H1 (cell line): ENCODE data around the gene PPP1R14C. TPM values are rescaled to one million over a fixed set of nuclear protein-coding genes. Genes with fewer than 3 reads are reported as not detected.

ENCODE experiments used
- CTCF ChIA-PET: fragments of 300-600 bp; sonication (Branson Sonifier 250); formaldehyde crosslinking; loops from one replicate; lab custom pipeline; 2021; ENCODE audit not compliant: partially characterized antibody; lab: Charles Lee
- POLR2A ChIA-PET: fragments of 300-600 bp; sonication (Branson Sonifier 250); formaldehyde crosslinking; loops from one replicate; lab custom pipeline; 2021; ENCODE audit warnings: inconsistent platforms; ENCODE audit not compliant: partially characterized antibody; lab: Charles Lee
- DNase-seq, 2 experiments: peaks; one replicate each; pipeline versions ENCODE4 v3.0.0 to v3.0.0-alpha.2; 2010 to 2022; ENCODE audit warnings: low spot score in 2 of 2, low read depth in 1 of 2, mixed read lengths in 1 of 2
- FAIRE-seq: peaks from 2 replicates; lab custom pipeline; 2011; peaks lifted over from hg19 to GRCh38; lab: Jason Lieb, UNC
- H2AFZ ChIP-seq: 2 replicates; pipeline ENCODE4 v1.8.1; 2012; ENCODE audit warnings: low read length, inconsistent platforms
- H2AK5ac ChIP-seq: 2 replicates; pipeline ENCODE4 v1.6.1; 2013; ENCODE audit warnings: low read depth, low read length
- H2BK120ac ChIP-seq: replicated peaks from 2 replicates; pipeline ENCODE3; 2013; ENCODE audit warnings: low read depth, low read length, inconsistent platforms
- H2BK12ac ChIP-seq: 2 replicates; pipeline ENCODE4 v1.6.1; 2013; ENCODE audit warnings: low read depth, low read length
- H2BK15ac ChIP-seq: 2 replicates; pipeline ENCODE4 v1.6.1; 2013; ENCODE audit warnings: low read length
- H2BK20ac ChIP-seq: 2 replicates; pipeline ENCODE4 v1.6.1; 2013; ENCODE audit warnings: low read length
- H2BK5ac ChIP-seq: 2 replicates; pipeline ENCODE4 v1.6.1; 2013; ENCODE audit warnings: low read depth, low read length
- H3K14ac ChIP-seq: 2 replicates; pipeline ENCODE4 v1.6.1; 2013; ENCODE audit warnings: inconsistent platforms; ENCODE audit not compliant: insufficient read length
- H3K18ac ChIP-seq: 2 replicates; pipeline ENCODE4 v1.6.1; 2013; ENCODE audit warnings: low read length; ENCODE audit errors: extremely low read depth
- H3K23ac ChIP-seq: 2 replicates; pipeline ENCODE4 v1.6.1; 2013; ENCODE audit warnings: inconsistent platforms; ENCODE audit not compliant: insufficient read length
- H3K23me2 ChIP-seq: 2 replicates; pipeline ENCODE4 v1.6.1; 2013; ENCODE audit warnings: low read depth, low read length
- H3K27ac ChIP-seq: 2 replicates; pipeline ENCODE4 v1.6.1; 2011; ENCODE audit warnings: low read depth, low read length, inconsistent platforms
- H3K27me3 ChIP-seq, 4 experiments: replicated peaks in 1 of 4; 1 replicate in 1 of 4; 2 replicates in 3 of 4; pipeline versions ENCODE4 v1.6.1 to v1.8.1; 2011 to 2013; ENCODE audit warnings: low read length in 3 of 4, mild to moderate bottlenecking in 3 of 4, inconsistent platforms in 2 of 4, mixed read lengths in 2 of 4, moderate library complexity in 1 of 4; ENCODE audit not compliant: control insufficient read depth in 3 of 4, insufficient read depth in 3 of 4; ENCODE audit errors: extremely low read depth in 1 of 4
- H3K36me3 ChIP-seq, 4 experiments: 2 replicates each; pipeline versions ENCODE4 v1.6.1 to v1.8.1; 2011 to 2013; ENCODE audit warnings: mild to moderate bottlenecking in 4 of 4, low read length in 3 of 4, moderate library complexity in 2 of 4, control low read depth in 1 of 4, inconsistent platforms in 1 of 4; ENCODE audit not compliant: insufficient read depth in 4 of 4, control insufficient read depth in 2 of 4
- H3K4ac ChIP-seq: replicated peaks from 2 replicates; pipeline ENCODE3; 2013; ENCODE audit warnings: low read length, low read depth, mixed read lengths, inconsistent platforms; ENCODE audit not compliant: insufficient read length
- H3K4me1 ChIP-seq, 4 experiments: replicated peaks in 1 of 4; 1 replicate in 1 of 4; 2 replicates in 3 of 4; pipeline versions ENCODE4 v1.6.1 to v1.8.1; 2011 to 2013; ENCODE audit warnings: low read length in 3 of 4, inconsistent platforms in 2 of 4, mixed read lengths in 1 of 4; ENCODE audit not compliant: insufficient read depth in 4 of 4, control insufficient read depth in 3 of 4
- H3K4me2 ChIP-seq, 2 experiments: 2 replicates each; pipeline versions ENCODE4 v1.6.1 to v1.8.1; 2011 to 2013; ENCODE audit warnings: low read depth in 2 of 2, low read length in 2 of 2, control low read depth in 1 of 2, inconsistent platforms in 1 of 2, mild to moderate bottlenecking in 1 of 2; ENCODE audit not compliant: insufficient read depth in 1 of 2
- H3K4me3 ChIP-seq, 4 experiments: fragments of 200-600, 300-600 bp in 1 of 4; sonication (generic), shearing (Covaris generic), sonication (Bioruptor Twin) in 1 of 4; 2 replicates each; pipeline versions ENCODE4 v1.5.1 to v1.8.1; 2011 to 2016; ENCODE audit warnings: low read length in 4 of 4, low read depth in 3 of 4, control low read depth in 2 of 4, inconsistent platforms in 2 of 4, mild to moderate bottlenecking in 2 of 4, mixed read lengths in 1 of 4, moderate library complexity in 1 of 4; ENCODE audit not compliant: insufficient read depth in 2 of 4; ENCODE audit errors: extremely low read depth in 1 of 4
- H3K56ac ChIP-seq: replicated peaks from 2 replicates; pipeline ENCODE3; 2013; ENCODE audit warnings: low read depth, mild to moderate bottlenecking, mixed read lengths, low read length, inconsistent platforms; ENCODE audit not compliant: insufficient read length
- H3K79me1 ChIP-seq: 2 replicates; pipeline ENCODE4 v1.6.1; 2013; ENCODE audit warnings: low read depth, low read length, control low read depth
- H3K79me2 ChIP-seq, 2 experiments: 2 replicates each; pipeline versions ENCODE4 v1.6.1 to v1.8.1; 2012 to 2013; ENCODE audit warnings: low read length in 2 of 2, mild to moderate bottlenecking in 2 of 2, inconsistent platforms in 1 of 2; ENCODE audit not compliant: insufficient read depth in 2 of 2, control insufficient read depth in 1 of 2
- H3K9ac ChIP-seq, 4 experiments: replicated peaks in 1 of 4; 1 replicate in 1 of 4; 2 replicates in 3 of 4; pipeline versions ENCODE4 v1.6.1 to v1.8.1; 2011 to 2013; ENCODE audit warnings: low read depth in 3 of 4, low read length in 3 of 4, control low read depth in 2 of 4, mild to moderate bottlenecking in 2 of 4, moderate library complexity in 2 of 4, inconsistent platforms in 1 of 4; ENCODE audit errors: extremely low read depth in 1 of 4
- H3K9me3 ChIP-seq, 2 experiments: 2 replicates each; pipeline versions ENCODE4 v1.6.1 to v1.8.1; 2012 to 2013; ENCODE audit warnings: mild to moderate bottlenecking in 2 of 2, moderate library complexity in 2 of 2, control low read depth in 1 of 2, inconsistent platforms in 1 of 2, low read depth in 1 of 2, low read length in 1 of 2, mixed read lengths in 1 of 2; ENCODE audit not compliant: insufficient read depth in 2 of 2
- H4K20me1 ChIP-seq, 2 experiments: replicated peaks in 1 of 2; 2 replicates each; pipeline versions ENCODE3 to v1.8.1; 2011 to 2013; ENCODE audit warnings: inconsistent platforms in 2 of 2, low read length in 2 of 2, mild to moderate bottlenecking in 1 of 2; ENCODE audit not compliant: insufficient read depth in 2 of 2, control insufficient read depth in 1 of 2
- H4K5ac ChIP-seq: 2 replicates; pipeline ENCODE4 v1.6.1; 2013; ENCODE audit warnings: low read length, low read depth, mixed read lengths, inconsistent platforms; ENCODE audit not compliant: insufficient read length
- H4K8ac ChIP-seq: 2 replicates; pipeline ENCODE4 v1.8.0; 2013; ENCODE audit warnings: mild to moderate bottlenecking, moderate library complexity, low read length, inconsistent platforms; ENCODE audit not compliant: insufficient read depth; ENCODE audit errors: extremely low read depth
- H4K91ac ChIP-seq: replicated peaks from 2 replicates; pipeline ENCODE3; 2013; ENCODE audit warnings: low read length, mixed read lengths, inconsistent platforms; ENCODE audit not compliant: insufficient read length
- CEBPB ChIP-seq: IDR thresholded peaks from 2 replicates; pipeline ENCODE4 v1.6.1; 2012; ENCODE audit warnings: low read depth, low read length
- GTF2F1 ChIP-seq: IDR thresholded peaks from 2 replicates; pipeline ENCODE4 v1.6.1; 2012; ENCODE audit warnings: low read depth, low read length, improper control_type of control experiment, borderline replicate concordance
- NANOG ChIP-seq: IDR thresholded peaks from 2 replicates; pipeline ENCODE4 v1.6.1; 2011; ENCODE audit warnings: low read length, low read depth, mild to moderate bottlenecking, inconsistent platforms; ENCODE audit not compliant: insufficient read depth, poor library complexity, severe bottlenecking
- RAD21 ChIP-seq, 2 experiments: IDR thresholded peaks in 1 of 2; conservative IDR thresholded peaks in 1 of 2; 2 replicates each; pipeline ENCODE4 v1.6.1; 2011; ENCODE audit warnings: low read depth in 2 of 2, low read length in 2 of 2, improper control_type of control experiment in 1 of 2, inconsistent platforms in 1 of 2, mild to moderate bottlenecking in 1 of 2, moderate library complexity in 1 of 2
- SP1 ChIP-seq: IDR thresholded peaks from 2 replicates; pipeline ENCODE4 v1.6.1; 2011; ENCODE audit warnings: low read depth, low read length
- WGBS, 2 experiments: shearing (Covaris generic) in 1 of 2; methylation state at CpG; one replicate each; pipeline versions ENCODE4 v1.1.6 to v1.1.7; 2013 to 2015; ENCODE audit warnings: low lambda C conversion rate in 2 of 2, mixed read lengths in 2 of 2, inconsistent platforms in 1 of 2, low coverage in 1 of 2, missing lambda C conversion rate in 1 of 2; ENCODE audit not compliant: insufficient replicate concordance in 2 of 2, insufficient coverage in 1 of 2, insufficient read length in 1 of 2; ENCODE audit errors: extremely low coverage in 1 of 2, missing lambda C conversion rate in 1 of 2; 5-methylcytosine and 5-hydroxymethylcytosine counted together
- polyA plus RNA-seq, 7 experiments: library from polyadenylated mRNA; depleted of rRNA in 3 of 7; stranded (reverse) in 5 of 7; unstranded in 2 of 7; fragments of >200 nt in 5 of 7; fragments of 200-250 nt in 2 of 7; gene quantifications; 1 replicate in 5 of 7; 2 replicates in 1 of 7; 4 replicates in 1 of 7; pipeline versions ENCODE4 v1.2.1 to v1.2.3, GENCODE V29; 2011 to 2013; ENCODE audit warnings: missing spikeins in 2 of 7, mixed read lengths in 2 of 7
- total RNA-seq: library from RNA; stranded (reverse); fragmentation: NEBNext Ultra II Directional; extraction: Animal tissue kit (Norgen Biotek cat#: 25700); gene quantifications from 2 replicates; pipeline ENCODE4 v1.2.1, GENCODE V29; 2021
- TF ChIP-seq, protein P1 (sequence below): IDR thresholded peaks from 2 replicates; pipeline ENCODE4 v1.6.1; 2012; ENCODE audit warnings: low read length, inconsistent platforms
- TF ChIP-seq, protein P2 (sequence below), 3 experiments: IDR thresholded peaks; 1 replicate in 2 of 3; 2 replicates in 1 of 3; pipeline versions ENCODE4 v1.5.1 to v1.6.1; 2011; ENCODE audit warnings: low read length in 3 of 3, mild to moderate bottlenecking in 3 of 3, inconsistent platforms in 2 of 3, low read depth in 1 of 3, moderate library complexity in 1 of 3; ENCODE audit not compliant: insufficient read depth in 1 of 3; ENCODE audit errors: control extremely low read depth in 1 of 3
- TF ChIP-seq, protein P3 (sequence below): IDR thresholded peaks from 2 replicates; pipeline ENCODE4 v1.6.1; 2011; ENCODE audit warnings: low read length, improper control_type of control experiment

PPP1R14C gene
- total and polyA plus RNA-seq, 2 of the 8 experiments (the other 6 are each of a cell fraction or from before 2014, with no cell fraction given), result 0.30 to 0.61 TPM

DNA sequence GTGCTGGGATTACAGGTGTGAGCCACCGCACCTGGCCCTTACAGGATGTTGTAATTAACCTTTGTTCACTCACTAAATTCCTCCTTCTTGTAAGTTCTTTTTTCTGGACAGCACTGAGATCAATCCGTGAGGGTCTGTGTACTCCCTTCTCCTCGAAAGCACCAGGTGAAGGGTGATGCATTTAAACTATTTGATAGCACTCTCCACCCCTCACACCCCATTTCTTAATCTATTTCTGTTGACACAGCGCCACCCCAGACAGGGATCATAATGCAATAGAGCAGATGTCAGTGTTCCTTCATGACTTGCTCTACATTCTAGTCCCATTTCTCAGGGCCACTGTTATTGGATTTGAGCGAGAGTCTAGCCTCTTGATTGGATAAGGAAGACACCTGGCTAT, 46.3 kb downstream of the PPP1R14C start:
- no peak overlapping the region for H3K56ac ChIP-seq
- no peak overlapping the region for H3K23ac ChIP-seq
- H3K79me1 ChIP-seq, result no peaks in the 10 kb centered on the region
- 0 out of 4 replicates have a peak, but pooled peaks cover 0 to 3% of the 10 kb centered on the region in 2 experiments for H3K9me3 ChIP-seq
- H4K20me1 ChIP-seq, result no peaks in the 10 kb centered on the region
- H4K5ac ChIP-seq, result no peak overlapping the region
- H4K91ac ChIP-seq, result no peak overlapping the region
- no peak overlapping the region for H3K18ac ChIP-seq
- H3K4ac ChIP-seq, result no peak overlapping the region
- POLR2A ChIA-PET, result no interaction called here
- H4K8ac ChIP-seq, result no peak overlapping the region
- H3K36me3 ChIP-seq, result no peaks in the 10 kb centered on the region
- no peak overlapping the region for H3K4me3 ChIP-seq
- FAIRE-seq, result no peak
- H3K14ac ChIP-seq, result no peak overlapping the region
- no peak overlapping the region for H2BK120ac ChIP-seq
- CTCF ChIA-PET, result interaction anchor here (1.2 kb wide), 1 partner anchor 8 kb away, joined by 3 read pairs; no protein-coding TSS in a partner anchor
- H2BK5ac ChIP-seq, result no peak overlapping the region
- H3K79me2 ChIP-seq, result no peaks in the 10 kb centered on the region
- no peak overlapping the region for H3K27ac ChIP-seq
- no peak overlapping the region for H2AFZ ChIP-seq
- 71% methylated on average over 5 of the region's 5 CpGs; no CpG with 5 or more reads in 1 of the 2 experiments for WGBS, 2 experiments
- no peak for DNase-seq
- no peak overlapping the region for H2BK20ac ChIP-seq
- H2BK15ac ChIP-seq, result no peak overlapping the region
- H3K27me3 ChIP-seq, result no peaks in the 10 kb centered on the region
- H3K4me2 ChIP-seq, result no peak overlapping the region
- H3K9ac ChIP-seq, result no peak overlapping the region
- no peak overlapping the region for H2AK5ac ChIP-seq
- H2BK12ac ChIP-seq, result no peak overlapping the region
- no peaks in the 10 kb centered on the region for H3K4me1 ChIP-seq
- H3K23me2 ChIP-seq, result no peaks in the 10 kb centered on the region; the same call in 1 of the 2 replicates
- TF ChIP-seq GTF2F1 (no peak), SP1 (no peak), RAD21 (IDR thresholded peaks at IDR 0.05 in 1 of 2, conservative IDR thresholded peaks at IDR 0.05 in 1 of 2; ENCODE audit: low read depth in 2 of 2, low read length in 2 of 2) (peak in 1 of 2 experiments; percentile 15; a peak in 2 of 4 replicates), NANOG (no peak), CEBPB (no peak)
- TF ChIP-seq, protein P1, sequence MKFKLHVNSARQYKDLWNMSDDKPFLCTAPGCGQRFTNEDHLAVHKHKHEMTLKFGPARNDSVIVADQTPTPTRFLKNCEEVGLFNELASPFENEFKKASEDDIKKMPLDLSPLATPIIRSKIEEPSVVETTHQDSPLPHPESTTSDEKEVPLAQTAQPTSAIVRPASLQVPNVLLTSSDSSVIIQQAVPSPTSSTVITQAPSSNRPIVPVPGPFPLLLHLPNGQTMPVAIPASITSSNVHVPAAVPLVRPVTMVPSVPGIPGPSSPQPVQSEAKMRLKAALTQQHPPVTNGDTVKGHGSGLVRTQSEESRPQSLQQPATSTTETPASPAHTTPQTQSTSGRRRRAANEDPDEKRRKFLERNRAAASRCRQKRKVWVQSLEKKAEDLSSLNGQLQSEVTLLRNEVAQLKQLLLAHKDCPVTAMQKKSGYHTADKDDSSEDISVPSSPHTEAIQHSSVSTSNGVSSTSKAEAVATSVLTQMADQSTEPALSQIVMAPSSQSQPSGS, result no peak
- TF ChIP-seq, protein P2, sequence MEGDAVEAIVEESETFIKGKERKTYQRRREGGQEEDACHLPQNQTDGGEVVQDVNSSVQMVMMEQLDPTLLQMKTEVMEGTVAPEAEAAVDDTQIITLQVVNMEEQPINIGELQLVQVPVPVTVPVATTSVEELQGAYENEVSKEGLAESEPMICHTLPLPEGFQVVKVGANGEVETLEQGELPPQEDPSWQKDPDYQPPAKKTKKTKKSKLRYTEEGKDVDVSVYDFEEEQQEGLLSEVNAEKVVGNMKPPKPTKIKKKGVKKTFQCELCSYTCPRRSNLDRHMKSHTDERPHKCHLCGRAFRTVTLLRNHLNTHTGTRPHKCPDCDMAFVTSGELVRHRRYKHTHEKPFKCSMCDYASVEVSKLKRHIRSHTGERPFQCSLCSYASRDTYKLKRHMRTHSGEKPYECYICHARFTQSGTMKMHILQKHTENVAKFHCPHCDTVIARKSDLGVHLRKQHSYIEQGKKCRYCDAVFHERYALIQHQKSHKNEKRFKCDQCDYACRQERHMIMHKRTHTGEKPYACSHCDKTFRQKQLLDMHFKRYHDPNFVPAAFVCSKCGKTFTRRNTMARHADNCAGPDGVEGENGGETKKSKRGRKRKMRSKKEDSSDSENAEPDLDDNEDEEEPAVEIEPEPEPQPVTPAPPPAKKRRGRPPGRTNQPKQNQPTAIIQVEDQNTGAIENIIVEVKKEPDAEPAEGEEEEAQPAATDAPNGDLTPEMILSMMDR (IDR thresholded peaks at IDR 0.05; ENCODE audit: control extremely low read depth in 1 of 3, insufficient read depth in 1 of 3, low read depth in 1 of 3, low read length in 3 of 3), result peak in 1 of 3 experiments; percentile 19; a peak in 1 of 4 replicates
- TF ChIP-seq, protein P3, sequence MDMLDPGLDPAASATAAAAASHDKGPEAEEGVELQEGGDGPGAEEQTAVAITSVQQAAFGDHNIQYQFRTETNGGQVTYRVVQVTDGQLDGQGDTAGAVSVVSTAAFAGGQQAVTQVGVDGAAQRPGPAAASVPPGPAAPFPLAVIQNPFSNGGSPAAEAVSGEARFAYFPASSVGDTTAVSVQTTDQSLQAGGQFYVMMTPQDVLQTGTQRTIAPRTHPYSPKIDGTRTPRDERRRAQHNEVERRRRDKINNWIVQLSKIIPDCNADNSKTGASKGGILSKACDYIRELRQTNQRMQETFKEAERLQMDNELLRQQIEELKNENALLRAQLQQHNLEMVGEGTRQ, result no peak
